Activated T-cell treated with anti-CD3 and anti-CD28 coated beads for 1 hour (primary cell): Measurements from ENCODE around the gene COX7A2.

ENCODE experiments used
- DNase-seq: peaks from one replicate; pipeline ENCODE4 v3.0.0-alpha.2; 2020; ENCODE audit warnings: low read depth

The COX7A2 gene

GRCh38 chr6:75220357-75220756 lies 23.2 kb downstream of the COX7A2 start:
- no peak for DNase-seq

DNA sequence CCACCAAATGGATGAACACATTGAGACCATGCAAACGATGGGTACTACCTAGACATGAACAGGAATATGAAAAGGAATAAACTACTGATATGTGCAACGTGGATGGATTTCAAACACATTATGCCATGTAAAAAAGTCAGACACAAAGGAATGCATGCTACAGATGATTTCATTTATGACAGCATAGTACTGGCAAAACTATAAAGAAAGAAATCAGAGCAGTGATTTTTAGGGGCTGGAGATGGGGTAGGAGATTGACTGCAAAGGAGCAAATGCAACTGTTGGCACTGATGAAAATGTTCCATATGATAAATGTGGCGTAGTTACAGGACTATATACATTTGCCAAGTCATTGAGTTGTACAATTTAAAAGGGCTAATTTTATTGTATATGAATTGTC lies 24.3 kb downstream of the COX7A2 start:
- no peak for DNase-seq

- DNase-seq = no peak
Observed at GRCh38 chr6:75217193-75217592, 26.4 kb downstream of the COX7A2 start.

- DNase-seq = no peak
Observed at GRCh38 chr6:75215291-75215690, 28.3 kb downstream of the COX7A2 start.

GRCh38 chr6:75213732-75214131 lies 29.9 kb downstream of the COX7A2 start:
- DNase-seq = no peak

DNA sequence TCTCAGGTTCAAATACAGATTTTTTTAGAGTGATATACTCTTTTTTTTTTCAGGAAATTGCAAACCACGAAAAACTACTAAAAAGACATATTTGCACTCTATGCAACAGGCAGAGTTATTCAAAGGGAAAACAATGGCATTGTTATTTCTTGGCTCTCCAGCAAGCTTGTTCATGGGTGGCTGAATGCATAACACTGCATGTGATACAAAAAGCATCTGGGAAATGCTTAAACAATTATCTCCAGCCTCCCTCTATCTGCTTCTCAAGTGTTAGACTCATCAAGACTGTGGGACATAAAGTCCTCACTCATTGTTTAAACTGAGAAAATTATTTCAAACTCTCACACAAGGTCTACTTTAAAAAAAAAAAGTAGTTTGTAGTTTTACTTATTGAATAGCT lies 30.5 kb downstream of the COX7A2 start:
- no peak for DNase-seq

- no peak for DNase-seq
Observed at GRCh38 chr6:75211920-75212590, 31.5 kb downstream of the COX7A2 start.

- DNase-seq = peak; percentile 39
Observed at GRCh38 chr6:75210885-75211739, 32.5 kb downstream of the COX7A2 start.

DNA sequence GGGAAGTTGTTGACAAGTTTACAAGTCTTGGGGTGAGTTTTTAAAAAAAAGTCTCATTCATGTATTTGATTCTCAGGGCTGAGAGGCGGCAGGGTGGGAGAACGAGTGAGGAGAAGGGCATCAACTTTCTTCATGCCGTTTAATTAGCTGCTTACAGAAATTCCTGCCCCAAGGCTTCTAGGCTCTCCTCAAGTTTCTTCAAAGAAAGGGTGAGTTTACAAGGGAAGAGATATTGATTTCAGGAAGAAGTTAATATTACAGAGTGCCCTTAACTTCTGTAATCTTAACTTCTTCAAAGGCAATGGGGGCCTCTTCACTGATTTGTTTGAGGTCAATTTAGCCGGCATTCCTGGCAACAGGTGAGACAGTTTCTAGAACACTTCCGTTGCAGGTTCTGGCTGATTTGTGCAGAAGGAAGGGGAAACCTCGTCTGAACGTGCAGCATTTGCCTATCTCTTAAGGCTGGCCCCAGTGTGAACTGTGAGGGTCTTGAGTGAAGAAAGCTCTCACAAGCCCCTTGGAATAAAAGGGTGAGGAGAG lies 34.3 kb downstream of the COX7A2 start:
- no peak for DNase-seq

GRCh38 chr6:75208298-75209183 lies 35.1 kb downstream of the COX7A2 start:
- DNase-seq = peak; percentile 73

- DNase-seq = no peak
Observed at GRCh38 chr6:75206576-75207342, 36.8 kb downstream of the COX7A2 start.

- no peak for DNase-seq
Observed at GRCh38 chr6:75205776-75206575, 37.6 kb downstream of the COX7A2 start, which contains the start of gene COL12A1. Gene COL12A1, minus strand, starts transcription at chr6:75206053. Its CDS starts 3,261 bp downstream, at chr6:75202792.

GRCh38 chr6:75204959-75205775 lies 38.4 kb downstream of the COX7A2 start:
- no peak for DNase-seq

DNA sequence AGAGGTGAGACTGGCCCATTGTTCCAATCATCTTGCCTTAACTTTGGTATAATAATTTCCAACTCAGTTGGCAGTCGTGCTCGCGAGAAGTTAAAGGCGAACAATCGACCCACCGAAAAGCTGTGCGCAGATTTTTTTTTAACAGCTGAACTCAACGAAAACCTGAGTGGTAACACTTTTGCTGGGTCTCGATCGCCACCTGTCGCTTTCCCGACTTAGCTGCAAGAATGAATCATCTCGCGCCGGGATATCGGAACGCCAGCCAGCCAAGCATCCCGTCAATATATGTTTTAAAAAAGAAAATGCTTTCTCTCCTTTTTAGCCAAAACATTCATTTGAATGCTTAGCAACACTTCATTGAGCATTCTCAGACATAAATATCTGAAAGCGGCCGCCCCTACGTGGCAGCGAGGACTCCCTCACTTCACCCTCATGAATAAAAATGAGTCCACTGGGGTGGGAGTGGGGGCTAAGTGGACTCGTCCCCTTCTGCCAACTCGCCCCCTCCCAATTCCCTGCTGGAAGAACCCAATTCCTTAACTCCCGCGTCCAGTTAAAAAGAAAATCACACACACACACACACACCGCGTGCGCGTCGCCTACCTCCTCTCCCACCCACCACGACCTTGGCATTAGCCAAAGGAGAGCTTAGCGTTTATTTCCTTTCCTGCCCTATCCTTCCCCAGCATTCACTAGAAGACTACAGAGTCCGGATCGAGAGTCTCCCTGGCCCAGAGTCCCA lies 39.2 kb downstream of the COX7A2 start:
- no peak for DNase-seq

GRCh38 chr6:75203721-75204120 lies 39.9 kb downstream of the COX7A2 start:
- DNase-seq = no peak

DNA sequence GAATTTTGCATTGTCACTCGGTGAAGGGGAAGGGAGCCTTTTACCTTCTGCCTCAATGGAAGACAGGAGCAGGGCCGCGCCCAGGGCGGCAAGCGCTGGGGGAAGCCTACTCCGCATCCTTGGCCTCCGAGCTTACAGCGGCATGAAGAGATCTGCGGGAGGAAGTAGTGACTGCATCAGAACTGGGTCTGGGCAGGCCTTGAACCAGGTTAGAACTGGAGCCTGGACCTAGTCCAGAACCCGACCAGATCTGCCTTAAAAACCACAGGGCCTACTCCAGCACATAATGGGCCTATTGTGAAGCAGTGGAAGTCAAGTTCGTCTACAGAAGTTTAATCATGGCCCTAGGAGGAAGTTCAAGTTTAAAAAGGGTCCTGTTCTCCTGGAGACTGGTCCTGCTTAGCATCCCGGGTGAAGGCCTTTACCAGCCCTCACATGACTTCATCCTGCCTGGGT lies 40.9 kb downstream of the COX7A2 start:
- DNase-seq = no peak

DNA sequence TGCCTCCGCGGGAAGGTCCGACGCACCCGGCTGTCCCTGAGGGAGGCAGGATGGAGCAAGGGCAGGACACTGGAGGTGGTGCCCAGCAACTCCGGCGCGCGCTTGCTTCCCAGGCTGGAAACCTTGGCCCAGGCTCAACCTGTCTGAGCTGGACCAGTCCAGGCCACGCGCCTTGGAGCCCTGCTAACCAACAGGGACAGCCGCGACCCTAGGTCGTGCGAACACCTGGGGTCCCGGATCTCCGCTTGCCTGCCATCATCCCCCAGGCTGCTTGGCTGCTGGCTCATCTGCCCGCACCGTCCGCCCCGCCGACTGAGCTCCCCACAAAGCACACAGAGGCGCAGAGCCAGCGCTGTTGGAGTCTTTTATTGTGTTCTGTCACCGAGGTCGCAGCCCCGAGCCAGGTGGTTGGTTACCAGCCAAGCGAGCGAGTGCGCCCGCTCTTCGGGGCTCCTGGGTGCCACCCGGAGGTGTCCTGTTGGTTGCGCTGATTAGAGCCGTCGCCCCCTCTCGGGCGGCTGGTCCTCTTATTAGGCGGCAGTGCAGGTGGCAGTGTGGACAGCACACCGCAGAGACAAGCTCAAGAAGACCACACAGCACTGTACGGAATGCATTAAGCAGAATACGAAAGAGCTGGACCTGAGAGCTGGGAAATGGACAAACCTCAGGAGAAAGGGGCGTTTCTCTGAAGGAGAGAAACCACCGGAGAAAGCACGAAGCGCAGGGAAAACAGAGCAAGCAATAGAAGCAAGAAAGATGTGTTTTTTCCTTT lies 41.5 kb downstream of the COX7A2 start:
- no peak for DNase-seq

- DNase-seq = no peak
Observed at GRCh38 chr6:75201021-75201420, 42.6 kb downstream of the COX7A2 start.
